ENCODE measurements around the gene MORN3.

DNA sequence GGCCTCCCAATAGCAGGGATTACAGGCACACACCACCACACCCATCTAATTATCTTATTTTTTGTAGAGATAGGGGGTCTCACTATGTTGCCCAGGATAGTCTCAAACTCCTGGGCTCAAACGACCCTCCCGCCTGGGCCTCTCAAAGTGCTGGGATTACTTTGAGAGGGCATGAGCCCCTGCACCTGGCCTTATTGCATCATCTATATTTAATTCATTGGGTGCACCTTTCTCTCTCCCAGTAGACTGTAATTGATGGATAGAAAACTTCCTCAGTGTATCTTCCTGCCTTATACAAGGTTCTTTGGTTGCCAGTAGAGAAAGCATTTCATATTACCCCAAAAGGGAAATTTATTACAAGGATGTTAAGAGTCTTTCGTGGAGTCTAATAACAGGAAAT, 8.9 kb upstream of the MORN3 start:
- TF ChIP-seq, protein P1, sequence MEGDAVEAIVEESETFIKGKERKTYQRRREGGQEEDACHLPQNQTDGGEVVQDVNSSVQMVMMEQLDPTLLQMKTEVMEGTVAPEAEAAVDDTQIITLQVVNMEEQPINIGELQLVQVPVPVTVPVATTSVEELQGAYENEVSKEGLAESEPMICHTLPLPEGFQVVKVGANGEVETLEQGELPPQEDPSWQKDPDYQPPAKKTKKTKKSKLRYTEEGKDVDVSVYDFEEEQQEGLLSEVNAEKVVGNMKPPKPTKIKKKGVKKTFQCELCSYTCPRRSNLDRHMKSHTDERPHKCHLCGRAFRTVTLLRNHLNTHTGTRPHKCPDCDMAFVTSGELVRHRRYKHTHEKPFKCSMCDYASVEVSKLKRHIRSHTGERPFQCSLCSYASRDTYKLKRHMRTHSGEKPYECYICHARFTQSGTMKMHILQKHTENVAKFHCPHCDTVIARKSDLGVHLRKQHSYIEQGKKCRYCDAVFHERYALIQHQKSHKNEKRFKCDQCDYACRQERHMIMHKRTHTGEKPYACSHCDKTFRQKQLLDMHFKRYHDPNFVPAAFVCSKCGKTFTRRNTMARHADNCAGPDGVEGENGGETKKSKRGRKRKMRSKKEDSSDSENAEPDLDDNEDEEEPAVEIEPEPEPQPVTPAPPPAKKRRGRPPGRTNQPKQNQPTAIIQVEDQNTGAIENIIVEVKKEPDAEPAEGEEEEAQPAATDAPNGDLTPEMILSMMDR (IDR thresholded peaks at IDR 0.05) = no peak
- TF ChIP-seq POLR2A (IDR thresholded peaks at IDR 0.05) = no peak

All from testis (tissue), 2 donors.